Thyroid gland (tissue), 4 donors: ENCODE measurements around the gene MICAL3.

ENCODE experiments used
- CTCF ChIP-seq, 6 experiments: fragments of 200-600 bp in 3 of 6; fragments of 450-650 bp in 3 of 6; sonication (generic) in 3 of 6; IDR thresholded peaks; one replicate each; pipeline ENCODE4 v1.5.1; 2016 to 2019; ENCODE audit warnings: antibody characterized with exemption in 6 of 6, mild to moderate bottlenecking in 2 of 6, inconsistent platforms in 1 of 6, moderate library complexity in 1 of 6
- POLR2A ChIP-seq, 2 donors: fragments of 450-650 bp; IDR thresholded peaks; one replicate each; pipeline ENCODE4 v1.6.1; 2017; ENCODE audit warnings: antibody characterized with exemption in 2 of 2, mild to moderate bottlenecking in 2 of 2, moderate library complexity in 1 of 2

DNA sequence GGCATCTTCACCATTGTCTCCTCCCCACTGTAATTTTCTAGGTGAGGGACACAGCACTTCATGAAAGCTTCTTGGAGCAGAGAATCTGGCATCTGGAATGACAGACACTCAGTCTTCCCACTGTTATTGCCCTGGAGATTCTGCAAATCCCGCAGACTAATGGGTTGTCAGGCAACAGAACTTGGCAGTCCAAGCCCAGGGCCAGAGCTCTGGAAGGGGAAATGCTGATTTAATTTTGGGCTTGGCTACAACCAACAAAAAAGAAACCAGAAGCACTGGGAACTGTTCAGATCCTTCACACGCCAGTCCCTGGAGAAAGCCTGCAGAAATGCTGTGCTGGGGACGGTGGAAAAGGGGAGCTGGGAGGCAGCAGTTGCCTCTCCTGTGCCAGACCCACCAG, 178.6 kb downstream of the MICAL3 start:
- TF ChIP-seq CTCF (IDR thresholded peaks at IDR 0.05), result no peak
- no peak for TF ChIP-seq POLR2A (IDR thresholded peaks at IDR 0.05)
